Measurements from ENCODE around the gene CEP290. TPM values are rescaled to one million over a fixed set of nuclear protein-coding genes. Genes with fewer than 3 reads are reported as not detected.

Gene CEP290
- total and polyA plus RNA-seq, 10 of the 15 experiments (the other 5 are each of a cell fraction or from before 2014, with no cell fraction given) = 4.8 to 15.7 (median 10.7) TPM

DNA sequence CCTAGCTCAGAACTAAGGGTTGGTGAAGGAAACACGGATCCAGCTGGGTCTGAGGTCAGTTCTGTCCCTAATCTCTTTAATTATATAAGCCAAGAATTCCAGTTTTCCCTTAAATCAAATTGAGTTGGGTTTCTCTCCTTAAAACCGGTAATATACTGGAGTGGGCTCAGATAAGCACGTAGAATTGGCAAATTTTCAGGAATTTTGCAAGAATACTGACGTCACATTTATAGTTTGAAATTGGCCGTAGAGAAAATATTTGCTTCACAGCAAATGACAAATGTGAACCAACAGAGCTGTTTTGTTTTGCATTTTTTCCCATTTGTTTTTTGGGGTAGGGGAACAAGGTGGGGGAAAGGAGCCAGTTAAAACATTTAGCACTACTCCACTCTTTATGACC lies 130.1 kb downstream of the CEP290 start (continued):
- TF ChIP-seq, protein P1, sequence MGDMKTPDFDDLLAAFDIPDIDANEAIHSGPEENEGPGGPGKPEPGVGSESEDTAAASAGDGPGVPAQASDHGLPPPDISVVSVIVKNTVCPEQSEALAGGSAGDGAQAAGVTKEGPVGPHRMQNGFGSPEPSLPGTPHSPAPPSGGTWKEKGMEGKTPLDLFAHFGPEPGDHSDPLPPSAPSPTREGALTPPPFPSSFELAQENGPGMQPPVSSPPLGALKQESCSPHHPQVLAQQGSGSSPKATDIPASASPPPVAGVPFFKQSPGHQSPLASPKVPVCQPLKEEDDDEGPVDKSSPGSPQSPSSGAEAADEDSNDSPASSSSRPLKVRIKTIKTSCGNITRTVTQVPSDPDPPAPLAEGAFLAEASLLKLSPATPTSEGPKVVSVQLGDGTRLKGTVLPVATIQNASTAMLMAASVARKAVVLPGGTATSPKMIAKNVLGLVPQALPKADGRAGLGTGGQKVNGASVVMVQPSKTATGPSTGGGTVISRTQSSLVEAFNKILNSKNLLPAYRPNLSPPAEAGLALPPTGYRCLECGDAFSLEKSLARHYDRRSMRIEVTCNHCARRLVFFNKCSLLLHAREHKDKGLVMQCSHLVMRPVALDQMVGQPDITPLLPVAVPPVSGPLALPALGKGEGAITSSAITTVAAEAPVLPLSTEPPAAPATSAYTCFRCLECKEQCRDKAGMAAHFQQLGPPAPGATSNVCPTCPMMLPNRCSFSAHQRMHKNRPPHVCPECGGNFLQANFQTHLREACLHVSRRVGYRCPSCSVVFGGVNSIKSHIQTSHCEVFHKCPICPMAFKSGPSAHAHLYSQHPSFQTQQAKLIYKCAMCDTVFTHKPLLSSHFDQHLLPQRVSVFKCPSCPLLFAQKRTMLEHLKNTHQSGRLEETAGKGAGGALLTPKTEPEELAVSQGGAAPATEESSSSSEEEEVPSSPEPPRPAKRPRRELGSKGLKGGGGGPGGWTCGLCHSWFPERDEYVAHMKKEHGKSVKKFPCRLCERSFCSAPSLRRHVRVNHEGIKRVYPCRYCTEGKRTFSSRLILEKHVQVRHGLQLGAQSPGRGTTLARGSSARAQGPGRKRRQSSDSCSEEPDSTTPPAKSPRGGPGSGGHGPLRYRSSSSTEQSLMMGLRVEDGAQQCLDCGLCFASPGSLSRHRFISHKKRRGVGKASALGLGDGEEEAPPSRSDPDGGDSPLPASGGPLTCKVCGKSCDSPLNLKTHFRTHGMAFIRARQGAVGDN (IDR thresholded peaks at IDR 0.05) = no peak
- TF ChIP-seq NRF1 (conservative IDR thresholded peaks at IDR 0.05; ENCODE audit: low read depth, low read length) (no peak), FOS (IDR thresholded peaks at IDR 0.05; ENCODE audit: borderline replicate concordance, extremely low read depth, insufficient read length) (no peak), MTA3 (IDR thresholded peaks at IDR 0.05; ENCODE audit: borderline replicate concordance, low read length) (no peak)

DNA sequence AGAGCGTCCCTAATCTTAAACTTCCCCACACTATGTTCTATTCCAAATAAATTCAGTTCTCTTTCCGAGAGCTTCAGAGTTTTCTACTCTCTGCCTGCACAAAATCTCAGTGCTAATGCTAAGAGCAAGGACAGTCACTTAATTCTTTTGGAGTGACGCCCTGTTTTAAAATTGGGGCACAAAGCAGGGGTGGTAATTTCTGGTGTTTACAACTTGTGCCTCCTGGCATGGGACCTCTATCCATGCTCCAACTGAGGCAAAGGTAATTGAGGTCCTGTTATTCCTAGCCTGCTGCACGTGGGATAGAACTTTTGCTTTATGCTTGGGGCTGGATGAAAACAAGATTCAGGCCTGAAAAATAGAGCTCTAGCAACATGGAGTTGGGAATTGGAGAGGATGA lies 135.5 kb downstream of the CEP290 start:
- H3K9ac ChIP-seq (ENCODE audit: control insufficient read depth, insufficient read depth, low read length) = no peak overlapping the region
- BruUV-seq (replicated peaks) = no TSS peak
- no peak overlapping the region for H3K4me2 ChIP-seq (ENCODE audit: control insufficient read depth, insufficient read depth)
- H3K27me3 ChIP-seq (replicated peaks in 1 of 2; ENCODE audit: control insufficient read depth in 2 of 2, insufficient read depth in 2 of 2, low read length in 1 of 2) = no peaks in the 10 kb centered on the region
- RAD21 ChIA-PET (ENCODE audit: unreplicated experiment) = interaction anchor here (0.6 kb wide), 1 partner anchor 312 kb away, joined by 3 read pairs; no protein-coding TSS in a partner anchor
- WGBS (ENCODE audit: insufficient coverage, insufficient replicate concordance, low lambda C conversion rate, missing lambda C conversion rate) = 20% methylated on average over 4 of the region's 4 CpGs
- ATAC-seq (no peak), FAIRE-seq (no peak), DNase-seq (ENCODE audit: low read depth, low spot score) (no peak)
- POLR2A ChIA-PET = no interaction called here
- no peaks in the 10 kb centered on the region for H3K79me2 ChIP-seq (ENCODE audit: control insufficient read depth, insufficient read depth, low read length)
- no peaks in the 10 kb centered on the region for H3K9me3 ChIP-seq (replicated peaks; ENCODE audit: control insufficient read depth, insufficient read depth, low read length)
- no peak overlapping the region for H3K4me3 ChIP-seq
- H3K27ac ChIP-seq (ENCODE audit: control insufficient read depth, insufficient read depth) = no peak overlapping the region
- intact Hi-C loops (cut with micrococcal nuclease; ENCODE audit: unreplicated experiment) (no loop called here), in situ Hi-C loops (cut with MboI) (no loop called here)
- no peaks in the 10 kb centered on the region for H4K20me1 ChIP-seq (ENCODE audit: control insufficient read depth, insufficient read depth)
- H3K36me3 ChIP-seq (ENCODE audit: control insufficient read depth in 2 of 2, insufficient read depth in 2 of 2, low read length in 1 of 2) = no peaks in the 10 kb centered on the region
- CTCF ChIA-PET = no interaction called here
- SMC1A ChIA-PET (ENCODE audit: uncharacterized antibody, unreplicated experiment) = interaction anchor here (0.5 to 1.3 kb wide), 3 partner anchors 26 to 1775 kb away, joined by 3 read pairs; no protein-coding TSS in a partner anchor
- H2AFZ ChIP-seq (ENCODE audit: control insufficient read depth, low read depth, low read length) = no peak overlapping the region
- H3K4me1 ChIP-seq (ENCODE audit: control insufficient read depth, insufficient read depth, low read length) = no peaks in the 10 kb centered on the region
- TF ChIP-seq MXI1 (IDR thresholded peaks at IDR 0.05; ENCODE audit: low read depth, low read length) (no peak), POLR2A (IDR thresholded peaks at IDR 0.05; ENCODE audit: low read depth, low read length) (no peak), NR2C1 (IDR thresholded peaks at IDR 0.05) (no peak), SREBF1 (IDR thresholded peaks at IDR 0.05; ENCODE audit: low read length) (no peak), MTA3 (IDR thresholded peaks at IDR 0.05; ENCODE audit: borderline replicate concordance, low read length) (no peak), IKZF1 (conservative IDR thresholded peaks at IDR 0.05) (no peak)
- TF ChIP-seq, protein P2, sequence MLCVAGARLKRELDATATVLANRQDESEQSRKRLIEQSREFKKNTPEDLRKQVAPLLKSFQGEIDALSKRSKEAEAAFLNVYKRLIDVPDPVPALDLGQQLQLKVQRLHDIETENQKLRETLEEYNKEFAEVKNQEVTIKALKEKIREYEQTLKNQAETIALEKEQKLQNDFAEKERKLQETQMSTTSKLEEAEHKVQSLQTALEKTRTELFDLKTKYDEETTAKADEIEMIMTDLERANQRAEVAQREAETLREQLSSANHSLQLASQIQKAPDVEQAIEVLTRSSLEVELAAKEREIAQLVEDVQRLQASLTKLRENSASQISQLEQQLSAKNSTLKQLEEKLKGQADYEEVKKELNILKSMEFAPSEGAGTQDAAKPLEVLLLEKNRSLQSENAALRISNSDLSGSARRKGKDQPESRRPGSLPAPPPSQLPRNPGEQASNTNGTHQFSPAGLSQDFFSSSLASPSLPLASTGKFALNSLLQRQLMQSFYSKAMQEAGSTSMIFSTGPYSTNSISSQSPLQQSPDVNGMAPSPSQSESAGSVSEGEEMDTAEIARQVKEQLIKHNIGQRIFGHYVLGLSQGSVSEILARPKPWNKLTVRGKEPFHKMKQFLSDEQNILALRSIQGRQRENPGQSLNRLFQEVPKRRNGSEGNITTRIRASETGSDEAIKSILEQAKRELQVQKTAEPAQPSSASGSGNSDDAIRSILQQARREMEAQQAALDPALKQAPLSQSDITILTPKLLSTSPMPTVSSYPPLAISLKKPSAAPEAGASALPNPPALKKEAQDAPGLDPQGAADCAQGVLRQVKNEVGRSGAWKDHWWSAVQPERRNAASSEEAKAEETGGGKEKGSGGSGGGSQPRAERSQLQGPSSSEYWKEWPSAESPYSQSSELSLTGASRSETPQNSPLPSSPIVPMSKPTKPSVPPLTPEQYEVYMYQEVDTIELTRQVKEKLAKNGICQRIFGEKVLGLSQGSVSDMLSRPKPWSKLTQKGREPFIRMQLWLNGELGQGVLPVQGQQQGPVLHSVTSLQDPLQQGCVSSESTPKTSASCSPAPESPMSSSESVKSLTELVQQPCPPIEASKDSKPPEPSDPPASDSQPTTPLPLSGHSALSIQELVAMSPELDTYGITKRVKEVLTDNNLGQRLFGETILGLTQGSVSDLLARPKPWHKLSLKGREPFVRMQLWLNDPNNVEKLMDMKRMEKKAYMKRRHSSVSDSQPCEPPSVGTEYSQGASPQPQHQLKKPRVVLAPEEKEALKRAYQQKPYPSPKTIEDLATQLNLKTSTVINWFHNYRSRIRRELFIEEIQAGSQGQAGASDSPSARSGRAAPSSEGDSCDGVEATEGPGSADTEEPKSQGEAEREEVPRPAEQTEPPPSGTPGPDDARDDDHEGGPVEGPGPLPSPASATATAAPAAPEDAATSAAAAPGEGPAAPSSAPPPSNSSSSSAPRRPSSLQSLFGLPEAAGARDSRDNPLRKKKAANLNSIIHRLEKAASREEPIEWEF (IDR thresholded peaks at IDR 0.05; ENCODE audit: insufficient replicate concordance, low read depth, low read length) = no peak
- TF ChIP-seq, protein P3, sequence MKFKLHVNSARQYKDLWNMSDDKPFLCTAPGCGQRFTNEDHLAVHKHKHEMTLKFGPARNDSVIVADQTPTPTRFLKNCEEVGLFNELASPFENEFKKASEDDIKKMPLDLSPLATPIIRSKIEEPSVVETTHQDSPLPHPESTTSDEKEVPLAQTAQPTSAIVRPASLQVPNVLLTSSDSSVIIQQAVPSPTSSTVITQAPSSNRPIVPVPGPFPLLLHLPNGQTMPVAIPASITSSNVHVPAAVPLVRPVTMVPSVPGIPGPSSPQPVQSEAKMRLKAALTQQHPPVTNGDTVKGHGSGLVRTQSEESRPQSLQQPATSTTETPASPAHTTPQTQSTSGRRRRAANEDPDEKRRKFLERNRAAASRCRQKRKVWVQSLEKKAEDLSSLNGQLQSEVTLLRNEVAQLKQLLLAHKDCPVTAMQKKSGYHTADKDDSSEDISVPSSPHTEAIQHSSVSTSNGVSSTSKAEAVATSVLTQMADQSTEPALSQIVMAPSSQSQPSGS (IDR thresholded peaks at IDR 0.05; ENCODE audit: low read length) = no peak

Measured in GM12878 (cell line).